Caco-2 (cell line): ENCODE results near the gene INPP4B. TPM values are rescaled to one million over a fixed set of nuclear protein-coding genes. Genes with fewer than 3 reads are reported as not detected.

Source experiments
- BruUV-seq: library from RNA; stranded (reverse); fragments of 400-500 nt; replicated peaks from 2 replicates; lab custom pipeline; 2021; lab: Mats Ljungman, UMichigan
- CTCF ChIA-PET: fragments of 300-600 bp; sonication (Branson Sonifier 250); formaldehyde crosslinking; loops from one replicate; lab custom pipeline; 2022; ENCODE audit warnings: antibody characterized with exemption; lab: Charles Lee
- POLR2A ChIA-PET: fragments of 300-600 bp; sonication (Branson Sonifier 250); formaldehyde crosslinking; loops from one replicate; lab custom pipeline; 2022; ENCODE audit warnings: antibody characterized with exemption; lab: Charles Lee
- DNase-seq, 2 experiments: peaks; one replicate each; pipeline versions ENCODE4 v3.0.0 to v3.0.0-alpha.2; 2020 to 2022
- H3K27me3 ChIP-seq: replicated peaks from 2 replicates; pipeline ENCODE4 v1.6.0; 2011; ENCODE audit warnings: low read length; ENCODE audit not compliant: control insufficient read depth, insufficient read depth
- H3K36me3 ChIP-seq: 2 replicates; pipeline ENCODE4 v1.5.1; 2011; ENCODE audit warnings: low read length; ENCODE audit not compliant: control insufficient read depth, insufficient read depth
- H3K4me1 ChIP-seq: fragments of 250-450 bp; sonication (Bioruptor Pico); 2 replicates; pipeline ENCODE4 v1.5.1; 2020; ENCODE audit warnings: mild to moderate bottlenecking
- H3K4me3 ChIP-seq: 2 replicates; pipeline ENCODE4 v1.5.1; 2011; ENCODE audit warnings: low read depth, mild to moderate bottlenecking, control low read depth, low read length
- H3K9me3 ChIP-seq: fragments of 250-450 bp; sonication (Bioruptor Pico); 2 replicates; pipeline ENCODE4 v1.5.1; 2020; ENCODE audit warnings: mild to moderate bottlenecking, moderate library complexity
- H3K27ac Mint-ChIP-seq: one replicate; pipeline ENCODE4 v1.8.0; 2022; ENCODE audit warnings: mixed read lengths; ENCODE audit not compliant: unreplicated experiment
- H3K27me3 Mint-ChIP-seq: one replicate; pipeline ENCODE4 v1.8.0; 2022; ENCODE audit warnings: mixed read lengths; ENCODE audit not compliant: insufficient read depth, unreplicated experiment
- H3K36me3 Mint-ChIP-seq: one replicate; pipeline ENCODE4 v1.8.0; 2022; ENCODE audit warnings: mild to moderate bottlenecking, mixed read lengths; ENCODE audit not compliant: insufficient read depth, unreplicated experiment
- H3K4me1 Mint-ChIP-seq: one replicate; pipeline ENCODE4 v1.8.0; 2022; ENCODE audit warnings: low read depth, mixed read lengths; ENCODE audit not compliant: unreplicated experiment
- H3K4me3 Mint-ChIP-seq: one replicate; pipeline ENCODE4 v1.8.0; 2022; ENCODE audit warnings: mild to moderate bottlenecking, moderate library complexity, mixed read lengths; ENCODE audit not compliant: unreplicated experiment
- H3K9me3 Mint-ChIP-seq: one replicate; pipeline ENCODE4 v1.8.0; 2022; ENCODE audit warnings: mixed read lengths; ENCODE audit not compliant: unreplicated experiment
- CTCF ChIP-seq, 2 experiments: fragments of 200-600 bp in 1 of 2; IDR thresholded peaks; 1 replicate in 1 of 2; 2 replicates in 1 of 2; pipeline versions ENCODE4 v1.5.1 to v1.8.0; 2011 to 2022; ENCODE audit warnings: antibody characterized with exemption in 1 of 2, control low read depth in 1 of 2, inconsistent platforms in 1 of 2, low read depth in 1 of 2, low read length in 1 of 2, mild to moderate bottlenecking in 1 of 2, moderate library complexity in 1 of 2; ENCODE audit not compliant: insufficient read depth in 1 of 2, severe bottlenecking in 1 of 2, unreplicated experiment in 1 of 2
- intact Hi-C: fragments of 100-400 bp; cut with micrococcal nuclease; formaldehyde crosslinking; loops from one replicate; pipeline ENCODE4 v1.10.0; 2022; ENCODE audit not compliant: unreplicated experiment
- total RNA-seq: library from RNA; stranded (reverse); gene quantifications from 2 replicates; pipeline ENCODE4 v1.2.3, GENCODE V29; 2022

INPP4B gene
- total RNA-seq, 1 experiment from 2014 or later = 10.3 TPM

GRCh38 chr4:142334931-142335330 lies 511.2 kb downstream of the INPP4B start:
- no peak overlapping the region for H3K27ac Mint-ChIP-seq
- H3K4me1 Mint-ChIP-seq = no peaks in the 10 kb centered on the region
- no peaks in the 10 kb centered on the region for H3K36me3 Mint-ChIP-seq
- CTCF ChIA-PET = no interaction called here
- Histone ChIP-seq H3K27me3 (no peaks in the 10 kb centered on the region), H3K4me3 (no peak overlapping the region), H3K36me3 (no peaks in the 10 kb centered on the region), H3K9me3 (no peaks in the 10 kb centered on the region), H3K4me1 (no peaks in the 10 kb centered on the region)
- no peak for DNase-seq
- intact Hi-C loops = no loop called here
- BruUV-seq = no TSS peak
- H3K27me3 Mint-ChIP-seq = no peaks in the 10 kb centered on the region
- H3K9me3 Mint-ChIP-seq = no peaks in the 10 kb centered on the region
- H3K4me3 Mint-ChIP-seq = no peak overlapping the region
- no peak for TF ChIP-seq CTCF (IDR thresholded peaks at IDR 0.05; ENCODE audit: insufficient read depth in 1 of 2, low read depth in 1 of 2, low read length in 1 of 2, severe bottlenecking in 1 of 2, unreplicated experiment in 1 of 2)
- POLR2A ChIA-PET = no interaction called here

- Mint-ChIP-seq H3K9me3 (no peaks in the 10 kb centered on the region), H3K4me3 (no peak overlapping the region), H3K4me1 (no peaks in the 10 kb centered on the region), H3K27ac (no peak overlapping the region), H3K36me3 (no peaks in the 10 kb centered on the region), H3K27me3 (no peaks in the 10 kb centered on the region)
- no peak for TF ChIP-seq CTCF (IDR thresholded peaks at IDR 0.05; ENCODE audit: insufficient read depth in 1 of 2, low read depth in 1 of 2, low read length in 1 of 2, severe bottlenecking in 1 of 2, unreplicated experiment in 1 of 2)
- no peaks in the 10 kb centered on the region for H3K36me3 ChIP-seq
- BruUV-seq = no TSS peak
- no peak overlapping the region for H3K4me3 ChIP-seq
- intact Hi-C loops = no loop called here
- H3K27me3 ChIP-seq = no peaks in the 10 kb centered on the region
- H3K9me3 ChIP-seq = no peaks in the 10 kb centered on the region
- H3K4me1 ChIP-seq = no peaks in the 10 kb centered on the region
- DNase-seq = no peak
- POLR2A ChIA-PET = no interaction called here
- CTCF ChIA-PET = no interaction called here
These were observed 514.5 kb downstream of the INPP4B start for GRCh38 chr4:142331646-142332045.

GRCh38 chr4:142331132-142331531 lies 515.0 kb downstream of the INPP4B start:
- H3K4me3 Mint-ChIP-seq = no peak overlapping the region
- POLR2A ChIA-PET = no interaction called here
- BruUV-seq = no TSS peak
- no peak overlapping the region for H3K27ac Mint-ChIP-seq
- H3K4me1 Mint-ChIP-seq = no peaks in the 10 kb centered on the region
- intact Hi-C loops = no loop called here
- no peaks in the 10 kb centered on the region for H3K27me3 ChIP-seq
- no peaks in the 10 kb centered on the region for H3K9me3 ChIP-seq
- no peak for TF ChIP-seq CTCF (IDR thresholded peaks at IDR 0.05; ENCODE audit: insufficient read depth in 1 of 2, low read depth in 1 of 2, low read length in 1 of 2, severe bottlenecking in 1 of 2, unreplicated experiment in 1 of 2)
- H3K36me3 ChIP-seq = no peaks in the 10 kb centered on the region
- H3K4me3 ChIP-seq = no peak overlapping the region
- H3K4me1 ChIP-seq = no peaks in the 10 kb centered on the region
- DNase-seq = no peak
- CTCF ChIA-PET = no interaction called here
- no peaks in the 10 kb centered on the region for H3K36me3 Mint-ChIP-seq
- H3K27me3 Mint-ChIP-seq = no peaks in the 10 kb centered on the region
- no peaks in the 10 kb centered on the region for H3K9me3 Mint-ChIP-seq
